HG03521 (cell line): Measurements from ENCODE around the gene RILPL1.
"Not testable (repeated sequence)": the region's sequence is repeated elsewhere in the genome, so short reads cannot be mapped to it uniquely, and the experiment has no call there.

ENCODE experiments used
- ATAC-seq: cut with Tn5 transposase; IDR thresholded peaks from one replicate; pipeline ENCODE4 v1.9.1; 2021; ENCODE audit warnings: mild to moderate bottlenecking, moderate library complexity; ENCODE audit not compliant: unreplicated experiment

Gene RILPL1

GRCh38 chr12:123433615-123434014, 99.9 kb downstream of the RILPL1 start:
- ATAC-seq = no peak

GRCh38 chr12:123431951-123432817, 101.3 kb downstream of the RILPL1 start:
- not testable (repeated sequence) for ATAC-seq

GRCh38 chr12:123429101-123429500, 104.4 kb downstream of the RILPL1 start:
- ATAC-seq = not testable (repeated sequence)

- ATAC-seq = no peak
These were observed 104.9 kb downstream of the RILPL1 start for GRCh38 chr12:123428591-123428990.

GRCh38 chr12:123427036-123427769, 106.3 kb downstream of the RILPL1 start:
- peak; percentile 88 for ATAC-seq

GRCh38 chr12:123421314-123421713, 112.2 kb downstream of the RILPL1 start:
- no peak for ATAC-seq
